Stimulated activated CD4-positive, alpha-beta T cell treated with anti-CD3 and anti-CD28 coated beads, Interleukin-15, amount 100 ng/mL, for 48 hours (primary cell): ENCODE results near the gene PLCG2.

Experiments
- DNase-seq, 2 donors: peaks; one replicate each; pipeline ENCODE4 v3.0.0-alpha.2; 2020; ENCODE audit warnings: low read depth in 2 of 2

Gene PLCG2

GRCh38 chr16:81816351-81816750 is 37.3 kb downstream of the PLCG2 start:
- no peak for DNase-seq

GRCh38 chr16:81816793-81817210 is 37.7 kb downstream of the PLCG2 start:
- no peak for DNase-seq

GRCh38 chr16:81817296-81817695 is 38.2 kb downstream of the PLCG2 start:
- no peak for DNase-seq

GRCh38 chr16:81817789-81818567 is 38.9 kb downstream of the PLCG2 start:
- no peak for DNase-seq

GRCh38 chr16:81818568-81818896 is 39.4 kb downstream of the PLCG2 start:
- no peak for DNase-seq

- DNase-seq = no peak
Observed at GRCh38 chr16:81818905-81819304, 39.8 kb downstream of the PLCG2 start.

- no peak for DNase-seq
Observed at GRCh38 chr16:81821436-81822128, 42.5 kb downstream of the PLCG2 start.

- no peak for DNase-seq
Observed at GRCh38 chr16:81823111-81823510, 44.0 kb downstream of the PLCG2 start.

- no peak for DNase-seq
Observed at GRCh38 chr16:81823734-81824133, 44.6 kb downstream of the PLCG2 start.

GRCh38 chr16:81826523-81826922 is 47.4 kb downstream of the PLCG2 start:
- no peak for DNase-seq

- DNase-seq = no peak
Observed at GRCh38 chr16:81830845-81831540, 51.9 kb downstream of the PLCG2 start.

GRCh38 chr16:81831722-81832126 is 52.6 kb downstream of the PLCG2 start:
- peak in 1 of 2 donors; percentile 40 for DNase-seq

- no peak for DNase-seq
Observed at GRCh38 chr16:81832801-81833547, 53.9 kb downstream of the PLCG2 start.

GRCh38 chr16:81833751-81834150 is 54.7 kb downstream of the PLCG2 start:
- no peak for DNase-seq

GRCh38 chr16:81834868-81835267 is 55.8 kb downstream of the PLCG2 start:
- DNase-seq = no peak

- no peak for DNase-seq
Observed at GRCh38 chr16:81836279-81837054, 57.4 kb downstream of the PLCG2 start.

GRCh38 chr16:81837312-81837751 is 58.2 kb downstream of the PLCG2 start:
- DNase-seq = no peak

- no peak for DNase-seq
Observed at GRCh38 chr16:81838794-81839193, 59.7 kb downstream of the PLCG2 start.

GRCh38 chr16:81841722-81842121 is 62.6 kb downstream of the PLCG2 start:
- no peak for DNase-seq

- DNase-seq = no peak
Observed at GRCh38 chr16:81842564-81843242, 63.6 kb downstream of the PLCG2 start.

GRCh38 chr16:81843243-81843582 is 64.1 kb downstream of the PLCG2 start:
- DNase-seq = no peak
